ENCODE measurements around the gene MYCN.

Gene MYCN

DNA sequence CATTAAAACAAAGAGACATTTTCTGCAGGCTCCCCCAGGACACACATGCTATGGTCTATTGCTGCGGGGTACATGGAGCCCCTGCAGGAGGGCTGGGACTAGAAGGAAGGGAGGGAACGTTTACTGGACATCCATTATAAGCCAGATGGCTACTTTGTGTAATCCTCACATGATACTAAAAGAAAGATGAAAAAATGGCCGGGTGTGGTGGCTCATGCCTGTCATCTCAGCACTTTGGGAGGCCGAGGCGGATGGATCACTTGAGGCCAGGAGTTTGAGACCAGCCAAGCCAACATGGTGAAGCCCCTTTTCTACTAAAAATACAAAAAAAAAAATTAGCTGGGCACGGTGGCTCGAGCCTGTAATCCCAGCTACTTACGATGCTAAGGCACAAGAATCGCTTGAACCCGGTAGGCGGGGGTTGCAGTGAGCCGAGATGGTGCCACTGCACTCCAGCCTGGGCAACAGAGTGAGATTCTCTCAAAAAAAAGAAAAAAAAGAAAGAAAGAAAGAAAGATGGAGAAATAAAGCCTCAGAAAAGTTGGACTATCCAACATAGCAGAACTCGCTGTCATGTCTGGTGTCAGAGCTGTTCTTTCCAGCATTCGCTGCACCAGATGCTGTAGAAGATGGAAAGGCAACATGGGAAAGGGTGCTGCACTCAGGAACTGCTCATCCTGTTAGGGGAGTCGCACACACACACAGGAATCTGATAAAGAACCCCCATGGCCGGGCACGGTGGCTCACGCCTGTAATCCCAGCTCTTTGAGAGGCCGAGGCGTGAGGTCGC lies 7.8 kb upstream of the MYCN start:
- no peak for DNase-seq

DNA sequence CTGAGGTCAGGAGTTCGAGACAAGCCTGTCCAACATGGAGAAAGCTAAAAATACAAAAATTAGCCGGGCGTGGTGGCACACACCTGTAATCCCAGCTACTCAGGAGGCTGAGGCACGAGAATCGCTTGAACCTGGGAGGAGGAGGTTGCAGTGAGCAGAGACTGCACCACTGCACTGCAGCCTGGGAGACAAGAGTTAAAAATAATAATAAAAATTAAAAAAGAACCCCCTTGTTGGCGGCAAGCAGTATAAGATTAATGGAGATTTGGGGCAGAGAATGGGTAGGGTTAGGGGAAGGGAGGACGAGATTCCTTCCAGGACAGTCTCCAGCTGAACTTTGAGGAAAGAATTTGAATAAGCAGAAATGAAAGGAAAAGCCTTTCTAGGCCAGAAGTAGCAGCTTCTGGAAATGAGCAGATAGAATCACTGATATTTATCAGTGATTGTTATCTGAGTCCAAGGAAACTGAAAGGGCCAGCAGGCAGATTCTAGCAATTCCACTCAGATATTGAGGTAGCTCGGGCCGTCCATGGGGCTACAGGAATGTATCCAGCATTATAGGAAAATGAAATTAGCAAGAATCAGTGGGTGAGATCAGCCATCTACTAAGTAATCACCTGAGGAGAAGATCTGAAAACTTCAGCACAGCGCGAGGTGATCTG lies 7.0 kb upstream of the MYCN start:
- DNase-seq: no peak

GRCh38 chr2:15934291-15934945 lies 5.9 kb upstream of the MYCN start:
- DNase-seq: no peak

DNA sequence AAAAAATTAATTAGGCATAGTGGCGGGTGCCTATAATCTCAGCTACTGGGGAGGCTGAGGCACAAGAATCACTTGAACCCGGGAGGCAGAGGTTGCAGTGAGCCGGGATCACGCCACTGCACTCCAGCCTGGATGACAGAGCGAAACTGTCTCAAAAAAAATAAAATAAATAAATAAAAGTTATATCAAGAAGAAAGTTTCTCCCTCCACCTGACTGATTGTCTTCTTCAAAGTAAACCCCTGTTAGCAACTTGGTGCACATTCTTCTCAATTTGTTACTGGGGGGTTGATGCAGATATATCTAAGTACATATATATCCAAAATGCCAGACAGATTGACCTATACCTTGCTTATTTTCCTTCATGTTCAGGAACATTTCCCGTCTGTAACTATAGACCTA lies 5.2 kb upstream of the MYCN start:
- no peak for DNase-seq

GRCh38 chr2:15935675-15936074 lies 4.7 kb upstream of the MYCN start:
- DNase-seq: no peak

- DNase-seq: no peak
Observed at GRCh38 chr2:15936277-15937104, 3.9 kb upstream of the MYCN start.

- DNase-seq: no peak
Observed at GRCh38 chr2:15937105-15937881, 3.1 kb upstream of the MYCN start.

GRCh38 chr2:15937882-15938802 lies 2.2 kb upstream of the MYCN start:
- no peak for DNase-seq

- no peak for DNase-seq
Observed at GRCh38 chr2:15938803-15939555, 1.4 kb upstream of the MYCN start.

DNA sequence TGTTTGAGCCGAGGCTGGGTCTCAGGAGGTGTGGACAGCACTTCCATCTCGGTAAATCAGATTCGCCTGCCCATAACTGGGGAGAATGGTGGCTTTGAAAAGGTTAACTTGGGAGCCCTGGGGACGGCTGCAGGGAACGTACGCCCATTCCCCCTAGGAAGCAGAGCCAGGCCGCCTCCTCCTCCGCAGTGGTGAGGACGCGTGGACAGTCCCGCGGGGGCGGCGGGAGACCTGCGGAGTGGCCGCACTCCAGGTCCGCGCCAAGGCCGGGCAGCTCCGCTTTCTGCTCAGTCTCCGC lies 845 bp upstream of the MYCN start:
- no peak for DNase-seq

GRCh38 chr2:15940661-15941480 lies 521 bp downstream of the MYCN start:
- DNase-seq: no peak

- DNase-seq: peak; percentile 41
Observed at GRCh38 chr2:15941481-15941850, 1.1 kb downstream of the MYCN start.

DNA sequence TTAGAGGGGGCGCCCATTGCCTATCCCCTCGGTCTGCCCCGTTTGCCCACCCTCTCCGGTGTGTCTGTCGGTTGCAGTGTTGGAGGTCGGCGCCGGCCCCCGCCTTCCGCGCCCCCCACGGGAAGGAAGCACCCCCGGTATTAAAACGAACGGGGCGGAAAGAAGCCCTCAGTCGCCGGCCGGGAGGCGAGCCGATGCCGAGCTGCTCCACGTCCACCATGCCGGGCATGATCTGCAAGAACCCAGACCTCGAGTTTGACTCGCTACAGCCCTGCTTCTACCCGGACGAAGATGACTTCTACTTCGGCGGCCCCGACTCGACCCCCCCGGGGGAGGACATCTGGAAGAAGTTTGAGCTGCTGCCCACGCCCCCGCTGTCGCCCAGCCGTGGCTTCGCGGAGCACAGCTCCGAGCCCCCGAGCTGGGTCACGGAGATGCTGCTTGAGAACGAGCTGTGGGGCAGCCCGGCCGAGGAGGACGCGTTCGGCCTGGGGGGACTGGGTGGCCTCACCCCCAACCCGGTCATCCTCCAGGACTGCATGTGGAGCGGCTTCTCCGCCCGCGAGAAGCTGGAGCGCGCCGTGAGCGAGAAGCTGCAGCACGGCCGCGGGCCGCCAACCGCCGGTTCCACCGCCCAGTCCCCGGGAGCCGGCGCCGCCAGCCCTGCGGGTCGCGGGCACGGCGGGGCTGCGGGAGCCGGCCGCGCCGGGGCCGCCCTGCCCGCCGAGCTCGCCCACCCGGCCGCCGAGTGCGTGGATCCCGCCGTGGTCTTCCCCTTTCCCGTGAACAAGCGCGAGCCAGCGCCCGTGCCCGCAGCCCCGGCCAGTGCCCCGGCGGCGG lies 1.7 kb downstream of the MYCN start:
- DNase-seq: peak; percentile 47

- no peak for DNase-seq
Observed at GRCh38 chr2:15942711-15943345, 2.5 kb downstream of the MYCN start.

- peak; percentile 76 for DNase-seq
Observed at GRCh38 chr2:15943378-15944280, 3.3 kb downstream of the MYCN start.

GRCh38 chr2:15944325-15945017 lies 4.1 kb downstream of the MYCN start:
- DNase-seq: no peak

All from femur (tissue), 1 donor.